A204.1 (cell line): Measurements from ENCODE around the gene PLEKHG1.

ENCODE experiments used
- FAIRE-seq: peaks from 2 replicates; lab custom pipeline; 2012; peaks lifted over from hg19 to GRCh38; lab: Jason Lieb, UNC

Gene PLEKHG1

GRCh38 chr6:150589852-150590251 lies 9.8 kb upstream of the PLEKHG1 start:
- no peak for FAIRE-seq

DNA sequence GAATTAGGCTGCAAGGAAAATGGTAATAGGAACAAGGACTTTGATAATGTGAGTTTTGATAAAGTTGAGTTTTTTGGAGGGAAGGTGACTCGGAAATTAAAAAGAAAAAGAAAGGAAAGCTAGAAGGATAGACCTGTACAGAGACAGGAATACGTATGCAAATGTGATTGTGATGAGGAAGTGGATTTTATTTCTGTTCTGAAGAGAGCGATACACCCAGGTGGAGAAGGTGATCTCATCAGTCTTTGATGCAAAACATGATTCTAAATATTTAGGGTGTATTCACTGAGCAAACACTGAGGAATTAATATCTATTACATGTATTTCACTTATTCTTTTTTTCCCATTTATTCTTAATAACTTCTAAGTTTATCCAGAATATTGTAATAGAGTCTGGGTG lies 9.2 kb upstream of the PLEKHG1 start:
- FAIRE-seq = no peak

DNA sequence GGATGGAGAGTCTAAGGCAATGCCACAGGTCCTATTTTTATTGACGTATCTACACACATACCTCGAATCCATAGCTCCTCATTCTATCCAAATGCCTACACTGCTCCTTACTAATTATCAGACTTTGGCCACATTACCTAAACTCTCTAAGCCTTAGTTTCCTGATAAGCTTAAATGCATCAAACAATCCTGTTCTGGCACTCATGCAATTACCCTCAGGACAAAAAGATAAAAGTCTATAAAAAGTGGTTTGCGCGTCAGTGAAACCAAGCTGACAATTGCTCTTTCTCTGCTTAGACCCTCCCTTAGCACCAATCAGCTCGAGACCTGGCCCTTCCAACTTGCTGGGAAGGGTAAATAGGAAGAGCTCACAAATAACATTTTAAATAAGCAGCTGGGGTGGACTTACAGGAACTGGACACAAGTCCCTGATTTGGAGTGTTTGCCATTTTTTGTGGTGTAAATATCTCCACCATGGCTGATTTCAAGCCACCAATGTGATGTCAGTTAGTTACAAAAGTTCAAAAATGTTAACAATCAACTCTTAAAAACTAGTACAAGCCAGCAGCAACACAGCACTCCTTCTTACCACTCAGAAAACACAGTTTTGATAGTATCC lies 7.2 kb upstream of the PLEKHG1 start:
- no peak for FAIRE-seq

GRCh38 chr6:150593119-150593518 lies 6.6 kb upstream of the PLEKHG1 start:
- no peak for FAIRE-seq

DNA sequence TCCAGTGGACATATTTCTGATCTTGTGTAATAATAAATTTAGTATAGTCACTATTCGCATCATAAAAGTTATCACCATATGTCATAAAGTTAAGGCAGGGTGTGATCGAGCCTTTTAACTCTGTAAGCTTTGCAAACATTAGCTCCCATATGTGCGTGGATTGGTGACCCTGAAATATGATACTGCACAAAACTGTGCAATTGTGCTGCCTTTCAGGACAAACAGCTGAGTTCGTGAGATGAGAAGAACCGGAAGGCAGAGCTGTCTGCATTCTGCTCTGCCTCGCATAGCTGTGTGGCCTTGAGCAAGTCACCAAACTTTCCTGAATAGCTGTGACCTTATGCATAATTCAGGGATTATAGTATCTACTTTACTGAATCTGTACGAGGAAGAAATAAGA lies 3.2 kb upstream of the PLEKHG1 start:
- no peak for FAIRE-seq

DNA sequence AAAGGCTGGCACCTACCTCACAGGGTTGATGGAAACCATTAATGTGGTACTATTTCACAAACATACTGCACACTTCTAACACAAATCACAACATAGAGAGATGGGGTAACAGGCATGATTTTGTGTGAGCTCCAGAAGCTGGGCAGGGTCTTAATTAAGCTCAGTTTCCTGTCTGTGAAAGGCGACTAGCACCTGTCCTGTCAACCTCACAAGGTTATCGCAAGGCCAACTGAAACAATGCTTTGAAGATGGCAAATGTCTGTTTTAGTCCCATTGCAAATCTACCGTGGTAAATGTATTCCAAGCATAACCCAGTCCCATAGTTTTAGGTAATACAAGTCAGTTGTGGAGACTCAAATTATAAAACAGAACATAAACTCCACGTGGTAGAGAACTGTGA lies 1.3 kb upstream of the PLEKHG1 start:
- no peak for FAIRE-seq

- FAIRE-seq = no peak
These were observed 857 bp upstream of the PLEKHG1 start for GRCh38 chr6:150598858-150599198.

GRCh38 chr6:150600010-150600300 lies 270 bp downstream of the PLEKHG1 start:
- no peak for FAIRE-seq

DNA sequence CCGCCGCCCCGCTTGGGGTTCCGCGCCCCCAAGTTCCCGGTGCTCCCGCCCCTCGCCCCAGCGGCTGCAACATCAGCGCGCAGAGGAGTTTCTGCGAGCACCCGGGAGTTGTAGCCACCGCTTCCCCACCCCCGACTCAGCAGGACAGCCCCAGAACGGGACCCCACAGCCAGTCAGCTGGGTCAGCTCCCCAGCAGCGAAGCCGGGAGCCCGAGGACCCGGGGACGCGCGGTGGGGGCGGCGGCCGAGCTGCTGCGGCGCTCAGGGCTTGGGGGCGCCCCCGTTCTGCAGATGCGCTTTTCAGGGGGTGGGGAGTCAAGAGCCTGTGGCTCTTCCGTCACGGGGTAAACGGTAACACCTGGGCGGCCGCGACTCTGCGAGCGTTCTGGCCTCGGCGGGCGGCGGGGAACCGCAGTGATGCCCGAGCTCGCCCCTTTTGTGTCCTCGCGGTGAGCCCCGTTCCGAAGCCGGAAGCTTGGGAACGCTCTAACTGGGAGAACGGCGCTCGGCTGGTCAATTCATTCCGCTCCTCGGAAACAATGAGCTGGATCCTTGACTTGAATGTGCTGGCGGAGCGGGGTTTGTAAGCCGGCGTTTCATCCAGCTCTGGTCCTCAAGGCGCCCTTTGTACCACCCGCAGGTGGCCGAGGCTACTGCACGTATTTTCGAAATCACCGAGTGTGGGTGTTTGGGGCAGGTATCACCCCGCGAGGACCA lies 774 bp downstream of the PLEKHG1 start:
- no peak for FAIRE-seq

- FAIRE-seq = no peak
These were observed 1.8 kb downstream of the PLEKHG1 start for GRCh38 chr6:150601439-150601838.

- FAIRE-seq = no peak
These were observed 3.5 kb downstream of the PLEKHG1 start for GRCh38 chr6:150603176-150603575.

GRCh38 chr6:150604467-150604866 lies 4.8 kb downstream of the PLEKHG1 start:
- no peak for FAIRE-seq

DNA sequence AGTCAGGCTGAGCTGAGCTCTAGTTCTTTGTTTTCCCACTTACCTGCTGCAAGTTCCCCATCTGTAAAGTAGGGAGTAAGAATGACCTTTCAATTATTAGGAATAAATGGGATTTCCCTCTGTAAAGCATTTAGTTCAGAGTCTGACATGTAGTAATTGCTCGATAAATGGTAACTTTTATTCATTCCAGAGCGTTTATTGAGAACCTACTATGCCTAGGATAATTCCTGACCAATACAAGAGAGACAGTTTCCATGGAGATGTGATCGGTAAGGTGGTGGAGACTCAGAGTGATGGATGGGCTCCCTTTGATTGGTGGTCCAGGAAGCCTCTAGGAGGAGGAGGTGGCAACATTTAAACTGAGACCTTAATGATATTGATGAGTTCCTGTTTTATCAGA lies 5.6 kb downstream of the PLEKHG1 start:
- FAIRE-seq = no peak

GRCh38 chr6:150606168-150606591 lies 6.5 kb downstream of the PLEKHG1 start:
- FAIRE-seq = no peak

DNA sequence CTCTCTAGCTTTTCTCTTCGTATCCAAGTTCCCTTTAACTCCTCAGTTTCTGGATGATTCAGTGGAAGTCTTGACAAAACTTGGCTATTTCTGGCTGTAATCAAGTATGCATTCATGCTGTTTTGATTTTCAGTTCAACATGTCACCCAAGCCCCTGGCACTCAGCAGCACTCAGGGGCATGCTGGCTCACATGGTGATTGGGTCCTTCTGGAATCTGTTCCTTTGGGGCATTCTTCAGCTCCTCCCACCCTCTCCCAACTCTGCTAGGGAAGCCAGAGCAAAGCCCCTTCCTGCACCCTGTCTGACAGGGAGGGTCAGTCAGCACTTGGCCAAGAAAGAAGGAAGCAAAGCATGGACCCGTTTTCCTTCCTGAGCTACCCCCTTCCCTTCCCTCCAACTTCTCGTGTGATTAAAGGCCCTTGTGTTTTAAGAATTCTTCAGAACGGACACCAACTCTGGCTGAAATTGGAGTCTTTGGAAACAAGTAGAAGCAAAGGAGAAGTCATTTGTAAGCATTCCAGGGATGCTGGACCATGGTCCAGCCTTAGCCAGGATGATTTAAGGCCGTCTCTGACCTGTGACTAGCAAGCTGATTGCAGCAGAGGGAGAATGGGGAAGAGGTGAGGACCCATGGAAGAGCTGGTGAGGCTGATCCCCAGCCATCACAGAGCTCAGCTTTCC lies 7.1 kb downstream of the PLEKHG1 start:
- FAIRE-seq = no peak

- FAIRE-seq = no peak
These were observed 7.6 kb downstream of the PLEKHG1 start for GRCh38 chr6:150607329-150607650.

DNA sequence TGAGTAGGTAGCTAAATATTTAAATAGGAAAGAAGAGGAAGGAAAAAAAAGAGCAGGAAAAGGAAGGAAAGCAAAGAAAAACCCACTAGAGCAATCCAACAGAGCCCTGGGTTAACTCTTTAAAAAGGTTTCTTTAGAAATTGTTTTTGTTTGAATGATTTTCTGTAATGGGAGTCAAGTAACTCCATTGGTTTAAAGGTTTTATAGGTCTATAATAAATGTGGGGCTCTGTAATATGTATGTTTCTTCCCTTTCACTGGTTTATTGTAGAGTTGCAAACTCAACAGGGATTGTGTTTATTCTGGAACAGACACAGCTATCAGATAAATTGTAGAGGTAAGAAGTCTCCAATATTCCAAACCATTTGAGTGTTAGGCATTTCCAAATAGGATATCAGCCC lies 10.9 kb downstream of the PLEKHG1 start:
- no peak for FAIRE-seq

- no peak for FAIRE-seq
These were observed 13.6 kb downstream of the PLEKHG1 start for GRCh38 chr6:150613269-150613668.

- FAIRE-seq = no peak
These were observed 16.3 kb downstream of the PLEKHG1 start for GRCh38 chr6:150615967-150616366.

- FAIRE-seq = no peak
These were observed 16.9 kb downstream of the PLEKHG1 start for GRCh38 chr6:150616586-150616985.

DNA sequence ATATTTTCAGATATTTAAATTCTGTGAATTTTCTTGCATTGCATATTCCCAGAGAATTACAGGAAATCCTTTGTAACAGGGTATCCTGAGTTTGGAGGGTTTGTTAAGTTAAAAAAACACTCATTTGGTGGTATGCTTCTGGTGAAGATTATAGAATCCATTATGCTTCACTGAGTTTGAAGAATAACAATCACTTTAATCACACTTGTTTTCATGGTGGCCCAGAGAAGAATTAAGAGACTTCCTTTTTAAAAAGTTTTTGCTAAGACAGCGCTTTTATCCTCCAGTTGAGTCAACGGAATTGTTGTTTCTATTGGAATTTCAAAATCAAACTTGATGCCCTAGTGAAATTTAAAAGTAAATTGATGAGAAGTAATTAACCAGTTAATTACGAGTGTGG lies 17.4 kb downstream of the PLEKHG1 start:
- no peak for FAIRE-seq

GRCh38 chr6:150617496-150618460 lies 18.1 kb downstream of the PLEKHG1 start:
- no peak for FAIRE-seq

- FAIRE-seq = no peak
These were observed 19.6 kb downstream of the PLEKHG1 start for GRCh38 chr6:150619275-150619674.
